Cerebellar nuclear complex (tissue), 1 donor: ENCODE results near the gene SURF6.
"Not testable (repeated sequence)": the region's sequence is repeated elsewhere in the genome, so short reads cannot be mapped to it uniquely, and the experiment has no call there.

ENCODE experiments used
- DNase-seq, 2 experiments: peaks; one replicate each; lab custom pipeline; 2025; lab: John Stamatoyannopoulos, UW

The SURF6 gene

DNA sequence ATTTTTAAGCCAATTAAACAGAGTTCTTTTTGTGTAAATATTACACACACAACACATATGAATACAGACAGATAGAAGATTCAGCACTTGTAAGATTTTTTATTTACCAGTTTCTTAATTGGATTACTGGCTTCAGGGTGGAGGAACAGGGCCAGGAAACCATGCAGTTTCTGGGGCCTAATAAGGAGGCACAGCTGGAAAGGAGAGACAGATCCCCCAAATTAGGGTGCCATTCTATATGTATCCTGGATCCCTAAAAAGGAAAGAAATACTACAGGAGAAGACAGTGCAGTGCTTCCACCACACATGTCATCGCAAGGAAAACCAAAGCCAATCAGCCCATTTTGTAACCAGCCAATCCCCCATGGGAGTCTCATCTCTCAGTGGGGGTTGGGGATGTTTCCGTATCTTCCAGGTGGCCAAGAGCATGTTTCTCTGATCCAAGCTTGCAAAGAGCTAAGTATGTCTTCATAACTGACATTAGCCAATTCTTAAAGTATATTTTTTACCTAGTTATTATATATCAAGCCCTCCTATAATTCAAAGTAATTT is 45.2 kb downstream of the SURF6 start:
- no peak for DNase-seq

- no peak for DNase-seq
Observed at GRCh38 chr9:133286523-133286922, 49.5 kb downstream of the SURF6 start.

- DNase-seq, result no peak
Observed at GRCh38 chr9:133285252-133285775, 50.7 kb downstream of the SURF6 start.

GRCh38 chr9:133284362-133284761 is 51.6 kb downstream of the SURF6 start:
- DNase-seq, result no peak

DNA sequence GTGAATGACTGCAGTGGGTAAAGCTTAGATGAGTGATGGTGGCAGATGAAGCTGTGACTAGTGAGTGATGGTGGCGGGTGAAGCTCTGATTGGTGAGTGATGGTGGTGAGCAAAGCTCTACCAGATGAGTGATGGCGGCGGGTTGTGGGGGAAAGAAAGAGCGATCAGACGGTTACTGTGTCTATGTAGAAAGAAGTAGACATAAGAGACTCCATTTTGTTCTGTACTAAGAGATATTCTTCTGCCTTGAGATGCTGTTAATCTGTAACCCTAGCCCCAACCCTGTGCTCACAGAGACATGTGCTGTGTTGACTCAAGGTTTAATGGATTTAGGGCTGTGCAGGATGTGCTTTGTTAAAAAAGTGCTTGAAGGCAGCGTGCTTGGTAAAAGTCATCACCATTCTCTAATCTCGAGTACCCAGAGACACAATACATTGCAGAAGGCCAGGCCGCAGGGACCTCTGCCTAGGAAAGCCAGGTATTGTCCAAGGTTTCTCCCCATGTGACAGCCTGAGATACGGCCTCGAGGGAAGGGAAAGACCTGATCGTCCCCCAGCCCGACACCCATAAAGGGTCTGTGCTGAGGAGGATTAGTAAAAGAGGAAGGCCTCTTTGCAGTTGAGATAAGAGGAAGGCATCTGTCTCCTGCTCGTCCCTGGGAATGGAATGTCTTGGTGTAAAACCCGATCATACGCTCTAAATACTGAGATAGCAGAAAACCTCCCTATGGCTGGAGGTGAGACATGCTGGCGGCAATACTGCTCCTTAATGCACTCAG is 52.5 kb downstream of the SURF6 start:
- not testable (repeated sequence) for DNase-seq

DNA sequence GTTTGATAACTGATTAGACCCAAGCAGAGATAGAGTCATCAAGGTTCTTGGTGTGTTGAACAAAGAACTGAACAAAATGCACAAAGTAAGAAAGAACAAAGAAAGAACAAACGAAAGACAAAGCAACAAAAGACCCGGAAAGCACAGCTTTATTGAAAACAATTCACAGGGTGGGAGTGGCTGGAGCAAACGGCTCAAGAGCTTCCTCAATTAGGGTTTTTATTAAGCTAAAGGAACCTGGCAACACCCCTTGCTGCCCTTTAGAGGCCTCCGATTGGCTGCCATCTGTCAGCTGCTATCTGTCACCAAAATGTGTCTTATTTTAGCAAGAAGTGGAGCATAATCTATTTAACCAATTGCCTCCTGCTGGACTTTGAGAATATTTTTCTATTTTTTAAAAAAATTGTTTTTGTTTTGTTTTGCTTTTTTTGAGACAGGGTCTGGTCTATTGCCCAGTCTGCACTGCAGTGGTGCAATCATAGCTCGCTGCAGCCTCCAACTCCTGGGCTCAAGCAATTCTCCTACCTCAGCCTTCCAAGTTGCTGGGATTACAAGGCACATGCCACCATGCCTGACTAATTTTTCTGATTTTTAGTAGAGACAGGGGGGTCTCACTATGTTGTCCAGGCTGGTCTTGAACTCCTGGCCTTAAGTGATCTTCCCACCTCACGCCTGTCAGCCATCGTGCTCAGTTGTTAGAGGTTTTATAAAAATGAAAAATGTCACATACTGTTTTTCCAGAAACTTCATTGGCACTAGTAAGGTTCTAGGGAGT is 53.3 kb downstream of the SURF6 start:
- no peak for DNase-seq

DNA sequence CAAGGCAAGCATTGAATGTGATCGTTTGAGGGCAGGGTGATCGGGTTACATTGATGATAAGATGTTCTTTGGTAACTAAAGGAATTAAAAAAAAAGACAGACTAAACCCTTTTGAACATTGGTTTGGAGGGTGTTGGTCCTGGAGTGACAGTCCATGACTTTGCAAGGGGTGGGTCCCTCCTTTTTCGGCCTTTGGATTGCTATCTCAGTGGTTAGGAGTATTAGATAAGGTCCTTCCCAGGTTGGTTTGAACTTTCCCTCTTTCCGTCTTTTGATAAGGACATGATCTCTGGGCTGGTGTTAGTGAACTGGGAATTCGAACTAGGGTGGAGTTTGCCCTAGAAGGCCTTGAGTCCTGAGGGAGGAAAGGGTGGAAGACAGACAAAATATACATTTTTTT is 55.6 kb downstream of the SURF6 start:
- DNase-seq, result no peak
